Measurements from ENCODE around the gene TRNT1. TPM values are rescaled to one million over a fixed set of nuclear protein-coding genes. Genes with fewer than 3 reads are reported as not detected.

Gene TRNT1
- total RNA-seq, 1 donor from 2014 or later, result 34.4 TPM

DNA sequence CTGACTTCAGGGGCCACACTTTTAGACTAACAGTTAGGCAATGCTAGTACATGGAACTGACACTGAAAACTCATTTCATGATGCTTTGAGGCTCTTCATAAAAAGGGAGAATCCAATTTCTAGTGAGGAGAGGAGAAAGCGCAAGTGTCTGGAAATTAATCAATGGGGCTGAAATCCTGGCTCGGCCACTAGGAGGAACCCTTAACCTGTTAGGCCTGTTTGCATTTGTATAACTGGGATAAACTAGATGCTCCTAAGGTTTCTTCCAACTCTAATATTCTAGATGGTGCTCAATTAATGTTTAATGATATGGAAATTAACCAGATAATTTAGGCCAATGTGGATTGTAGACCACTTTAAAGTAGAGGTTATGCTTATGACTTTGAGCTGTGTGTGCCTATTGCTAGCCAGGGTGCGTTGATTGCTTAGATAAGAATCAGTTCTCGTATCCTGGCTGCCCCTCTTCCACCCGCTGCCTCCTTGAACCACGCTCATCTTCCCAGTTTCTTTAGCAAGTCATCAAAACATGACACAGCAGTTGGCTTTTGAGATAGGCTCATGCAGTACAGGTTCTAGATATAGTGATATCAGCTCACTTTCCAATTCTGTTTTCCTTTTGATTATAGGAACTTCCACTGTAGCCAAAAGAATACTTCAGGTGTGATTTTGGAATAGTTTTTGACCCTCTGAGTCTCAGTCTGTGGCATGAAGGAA lies 69.6 kb downstream of the TRNT1 start:
- TF ChIP-seq, protein P1, sequence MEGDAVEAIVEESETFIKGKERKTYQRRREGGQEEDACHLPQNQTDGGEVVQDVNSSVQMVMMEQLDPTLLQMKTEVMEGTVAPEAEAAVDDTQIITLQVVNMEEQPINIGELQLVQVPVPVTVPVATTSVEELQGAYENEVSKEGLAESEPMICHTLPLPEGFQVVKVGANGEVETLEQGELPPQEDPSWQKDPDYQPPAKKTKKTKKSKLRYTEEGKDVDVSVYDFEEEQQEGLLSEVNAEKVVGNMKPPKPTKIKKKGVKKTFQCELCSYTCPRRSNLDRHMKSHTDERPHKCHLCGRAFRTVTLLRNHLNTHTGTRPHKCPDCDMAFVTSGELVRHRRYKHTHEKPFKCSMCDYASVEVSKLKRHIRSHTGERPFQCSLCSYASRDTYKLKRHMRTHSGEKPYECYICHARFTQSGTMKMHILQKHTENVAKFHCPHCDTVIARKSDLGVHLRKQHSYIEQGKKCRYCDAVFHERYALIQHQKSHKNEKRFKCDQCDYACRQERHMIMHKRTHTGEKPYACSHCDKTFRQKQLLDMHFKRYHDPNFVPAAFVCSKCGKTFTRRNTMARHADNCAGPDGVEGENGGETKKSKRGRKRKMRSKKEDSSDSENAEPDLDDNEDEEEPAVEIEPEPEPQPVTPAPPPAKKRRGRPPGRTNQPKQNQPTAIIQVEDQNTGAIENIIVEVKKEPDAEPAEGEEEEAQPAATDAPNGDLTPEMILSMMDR (IDR thresholded peaks at IDR 0.05; ENCODE audit: unreplicated experiment), result peak; percentile 40
- Mint-ChIP-seq H3K36me3 (no peaks in the 10 kb centered on the region), H3K9me3 (no peaks in the 10 kb centered on the region), H3K4me3 (no peak overlapping the region), H3K27ac (no peak overlapping the region), H3K4me1 (peaks cover 8% of the 10 kb centered on the region), H3K27me3 (ENCODE audit: low read depth) (peaks cover 40% of the 10 kb centered on the region)
- no peak for DNase-seq (ENCODE audit: low spot score in 2 of 2, unreplicated experiment in 2 of 2)

Other genes starting within 250 kb of the TRNT1 start
- gene IL5RA, start 16.6 kb upstream of the TRNT1 start, total RNA-seq, result not detected in 3 replicates
- gene CRBN, start 52.8 kb downstream of the TRNT1 start, total RNA-seq, result 44.4 to 46.0 TPM (median 44.5 TPM) in 3 replicates

Measured in mesothelial cell of epicardium (in vitro differentiated cells).